ENCODE measurements around the gene TBPL1. TPM values are rescaled to one million over a fixed set of nuclear protein-coding genes. Genes with fewer than 3 reads are reported as not detected.

TBPL1 gene
- total and polyA plus RNA-seq, 2 of the 13 experiments (the other 11 are each of a cell fraction or from before 2014, with no cell fraction given), result 25.3 to 39.3 TPM

DNA sequence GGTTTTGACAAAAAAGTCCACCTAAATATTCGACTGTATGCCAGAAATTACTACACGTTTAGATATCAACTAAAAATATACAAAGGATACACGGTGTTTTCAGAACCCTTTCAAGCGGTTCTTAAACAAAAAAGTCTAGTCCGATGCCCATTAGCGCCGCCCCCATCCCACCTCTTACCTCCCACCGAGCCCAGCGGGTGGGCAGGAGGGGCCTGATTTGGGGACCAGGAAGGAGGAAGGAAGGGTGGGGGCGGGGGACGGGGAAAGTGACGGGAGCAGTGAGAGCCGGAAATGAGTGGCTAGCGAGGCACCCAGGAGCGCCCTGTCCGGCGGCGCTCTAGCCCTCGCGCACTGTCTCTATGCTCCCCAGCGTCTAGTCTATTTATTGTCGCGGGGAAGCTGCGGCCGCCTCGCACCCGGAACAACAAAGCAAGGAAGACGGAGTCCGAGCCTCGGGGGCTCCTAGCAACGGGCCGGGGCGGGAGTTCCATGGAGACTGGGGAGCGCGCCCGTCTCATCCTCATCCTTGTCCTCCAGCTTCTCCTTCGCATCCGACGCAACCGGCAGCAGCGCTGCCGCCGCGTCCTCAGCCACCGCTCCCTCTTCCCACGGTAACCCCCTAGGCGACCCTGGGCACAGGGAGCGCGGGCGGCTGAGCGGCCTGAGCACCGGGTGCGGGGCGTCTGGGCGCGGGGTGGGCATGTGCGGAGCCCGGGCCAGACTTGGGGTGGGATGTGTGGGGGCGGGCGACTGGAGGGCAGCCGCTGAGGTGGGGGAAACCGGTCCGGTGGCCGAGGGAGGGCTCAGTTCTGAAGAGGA, at the start of gene TBPL1 (continued):
- TF ChIP-seq, protein P1, sequence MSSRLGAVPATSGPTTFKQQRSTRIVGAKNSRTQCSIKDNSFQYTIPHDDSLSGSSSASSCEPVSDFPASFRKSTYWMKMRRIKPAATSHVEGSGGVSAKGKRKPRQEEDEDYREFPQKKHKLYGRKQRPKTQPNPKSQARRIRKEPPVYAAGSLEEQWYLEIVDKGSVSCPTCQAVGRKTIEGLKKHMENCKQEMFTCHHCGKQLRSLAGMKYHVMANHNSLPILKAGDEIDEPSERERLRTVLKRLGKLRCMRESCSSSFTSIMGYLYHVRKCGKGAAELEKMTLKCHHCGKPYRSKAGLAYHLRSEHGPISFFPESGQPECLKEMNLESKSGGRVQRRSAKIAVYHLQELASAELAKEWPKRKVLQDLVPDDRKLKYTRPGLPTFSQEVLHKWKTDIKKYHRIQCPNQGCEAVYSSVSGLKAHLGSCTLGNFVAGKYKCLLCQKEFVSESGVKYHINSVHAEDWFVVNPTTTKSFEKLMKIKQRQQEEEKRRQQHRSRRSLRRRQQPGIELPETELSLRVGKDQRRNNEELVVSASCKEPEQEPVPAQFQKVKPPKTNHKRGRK (CRISPR knock-in tag; IDR thresholded peaks at IDR 0.05), result no peak
- peak; percentile 80; the same call in 1 of the 2 replicates for TF ChIP-seq KDM5B (CRISPR knock-in tag; IDR thresholded peaks at IDR 0.05; ENCODE audit: borderline replicate concordance)
- peak; percentile 55; the same call in 1 of the 2 replicates for TF ChIP-seq ZNF564 (CRISPR knock-in tag; IDR thresholded peaks at IDR 0.05)
- no peak for TF ChIP-seq FOXP1 (IDR thresholded peaks at IDR 0.05)
- peak; percentile 64; the same call in 1 of the 2 replicates for TF ChIP-seq FOXP1 (CRISPR knock-in tag; IDR thresholded peaks at IDR 0.05)
- TF ChIP-seq, protein P2, sequence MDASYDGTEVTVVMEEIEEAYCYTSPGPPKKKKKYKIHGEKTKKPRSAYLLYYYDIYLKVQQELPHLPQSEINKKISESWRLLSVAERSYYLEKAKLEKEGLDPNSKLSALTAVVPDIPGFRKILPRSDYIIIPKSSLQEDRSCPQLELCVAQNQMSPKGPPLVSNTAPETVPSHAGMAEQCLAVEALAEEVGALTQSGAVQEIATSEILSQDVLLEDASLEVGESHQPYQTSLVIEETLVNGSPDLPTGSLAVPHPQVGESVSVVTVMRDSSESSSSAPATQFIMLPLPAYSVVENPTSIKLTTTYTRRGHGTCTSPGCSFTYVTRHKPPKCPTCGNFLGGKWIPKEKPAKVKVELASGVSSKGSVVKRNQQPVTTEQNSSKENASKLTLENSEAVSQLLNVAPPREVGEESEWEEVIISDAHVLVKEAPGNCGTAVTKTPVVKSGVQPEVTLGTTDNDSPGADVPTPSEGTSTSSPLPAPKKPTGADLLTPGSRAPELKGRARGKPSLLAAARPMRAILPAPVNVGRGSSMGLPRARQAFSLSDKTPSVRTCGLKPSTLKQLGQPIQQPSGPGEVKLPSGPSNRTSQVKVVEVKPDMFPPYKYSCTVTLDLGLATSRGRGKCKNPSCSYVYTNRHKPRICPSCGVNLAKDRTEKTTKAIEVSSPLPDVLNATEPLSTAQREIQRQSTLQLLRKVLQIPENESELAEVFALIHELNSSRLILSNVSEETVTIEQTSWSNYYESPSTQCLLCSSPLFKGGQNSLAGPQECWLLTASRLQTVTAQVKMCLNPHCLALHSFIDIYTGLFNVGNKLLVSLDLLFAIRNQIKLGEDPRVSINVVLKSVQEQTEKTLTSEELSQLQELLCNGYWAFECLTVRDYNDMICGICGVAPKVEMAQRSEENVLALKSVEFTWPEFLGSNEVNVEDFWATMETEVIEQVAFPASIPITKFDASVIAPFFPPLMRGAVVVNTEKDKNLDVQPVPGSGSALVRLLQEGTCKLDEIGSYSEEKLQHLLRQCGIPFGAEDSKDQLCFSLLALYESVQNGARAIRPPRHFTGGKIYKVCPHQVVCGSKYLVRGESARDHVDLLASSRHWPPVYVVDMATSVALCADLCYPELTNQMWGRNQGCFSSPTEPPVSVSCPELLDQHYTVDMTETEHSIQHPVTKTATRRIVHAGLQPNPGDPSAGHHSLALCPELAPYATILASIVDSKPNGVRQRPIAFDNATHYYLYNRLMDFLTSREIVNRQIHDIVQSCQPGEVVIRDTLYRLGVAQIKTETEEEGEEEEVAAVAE (CRISPR knock-in tag; IDR thresholded peaks at IDR 0.05; ENCODE audit: borderline replicate concordance), result peak; percentile 60; the same call in 1 of the 2 replicates
- TF ChIP-seq ZNF350 (CRISPR knock-in tag; IDR thresholded peaks at IDR 0.05; ENCODE audit: borderline replicate concordance, low read depth), result peak; percentile 81
- TF ChIP-seq, protein P3, sequence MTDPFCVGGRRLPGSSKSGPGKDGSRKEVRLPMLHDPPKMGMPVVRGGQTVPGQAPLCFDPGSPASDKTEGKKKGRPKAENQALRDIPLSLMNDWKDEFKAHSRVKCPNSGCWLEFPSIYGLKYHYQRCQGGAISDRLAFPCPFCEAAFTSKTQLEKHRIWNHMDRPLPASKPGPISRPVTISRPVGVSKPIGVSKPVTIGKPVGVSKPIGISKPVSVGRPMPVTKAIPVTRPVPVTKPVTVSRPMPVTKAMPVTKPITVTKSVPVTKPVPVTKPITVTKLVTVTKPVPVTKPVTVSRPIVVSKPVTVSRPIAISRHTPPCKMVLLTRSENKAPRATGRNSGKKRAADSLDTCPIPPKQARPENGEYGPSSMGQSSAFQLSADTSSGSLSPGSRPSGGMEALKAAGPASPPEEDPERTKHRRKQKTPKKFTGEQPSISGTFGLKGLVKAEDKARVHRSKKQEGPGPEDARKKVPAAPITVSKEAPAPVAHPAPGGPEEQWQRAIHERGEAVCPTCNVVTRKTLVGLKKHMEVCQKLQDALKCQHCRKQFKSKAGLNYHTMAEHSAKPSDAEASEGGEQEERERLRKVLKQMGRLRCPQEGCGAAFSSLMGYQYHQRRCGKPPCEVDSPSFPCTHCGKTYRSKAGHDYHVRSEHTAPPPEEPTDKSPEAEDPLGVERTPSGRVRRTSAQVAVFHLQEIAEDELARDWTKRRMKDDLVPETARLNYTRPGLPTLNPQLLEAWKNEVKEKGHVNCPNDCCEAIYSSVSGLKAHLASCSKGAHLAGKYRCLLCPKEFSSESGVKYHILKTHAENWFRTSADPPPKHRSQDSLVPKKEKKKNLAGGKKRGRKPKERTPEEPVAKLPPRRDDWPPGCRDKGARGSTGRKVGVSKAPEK (CRISPR knock-in tag; IDR thresholded peaks at IDR 0.05; ENCODE audit: borderline replicate concordance), result no peak
- TF ChIP-seq MBNL3 (CRISPR knock-in tag; conservative IDR thresholded peaks at IDR 0.05), result no peak
- TF ChIP-seq, protein P4, sequence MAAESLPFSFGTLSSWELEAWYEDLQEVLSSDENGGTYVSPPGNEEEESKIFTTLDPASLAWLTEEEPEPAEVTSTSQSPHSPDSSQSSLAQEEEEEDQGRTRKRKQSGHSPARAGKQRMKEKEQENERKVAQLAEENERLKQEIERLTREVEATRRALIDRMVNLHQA (CRISPR knock-in tag; IDR thresholded peaks at IDR 0.05), result no peak
- peak; percentile 59 for TF ChIP-seq SP2 (CRISPR knock-in tag; IDR thresholded peaks at IDR 0.05)
- peak; percentile 33; the same call in 1 of the 2 replicates for TF ChIP-seq NFYC (CRISPR knock-in tag; IDR thresholded peaks at IDR 0.05)
- TF ChIP-seq ZNF572 (CRISPR knock-in tag; IDR thresholded peaks at IDR 0.05), result no peak
- peak; percentile 96 for TF ChIP-seq ZNF567 (CRISPR knock-in tag; IDR thresholded peaks at IDR 0.05; ENCODE audit: borderline replicate concordance)
- no peak for TF ChIP-seq JUNB (CRISPR knock-in tag; IDR thresholded peaks at IDR 0.05; ENCODE audit: borderline replicate concordance)
- peak; percentile 78 for TF ChIP-seq CREM (IDR thresholded peaks at IDR 0.05)
- no peak for TF ChIP-seq CREM (CRISPR knock-in tag; IDR thresholded peaks at IDR 0.05)
- TF ChIP-seq HOXA3 (CRISPR knock-in tag; IDR thresholded peaks at IDR 0.05), result peak; percentile 93
- TF ChIP-seq HCFC1 (IDR thresholded peaks at IDR 0.05; ENCODE audit: low read depth, low read length), result peak; percentile 76
- TF ChIP-seq ZNF878 (CRISPR knock-in tag; IDR thresholded peaks at IDR 0.05), result peak; percentile 84
